CMK (cell line): Measurements from ENCODE around the gene NEK6.

Experiments
- DNase-seq: peaks from one replicate; pipeline ENCODE4 v3.0.0-alpha.2; 2010; ENCODE audit warnings: low read depth

The NEK6 gene

GRCh38 chr9:124399968-124400940, 142.5 kb downstream of the NEK6 start:
- no peak for DNase-seq
